Stimulated activated naive CD4-positive, alpha-beta T cell treated with Interleukin-2 at 50 U/mL for 16 hours (primary cell): ENCODE data around the gene MORN1.
A peak's percentile ranks its signal among the peaks of the same experiment; 100 is the strongest.

Experiments
- DNase-seq: peaks from one replicate; lab custom pipeline; 2025; lab: John Stamatoyannopoulos, UW

The MORN1 gene

GRCh38 chr1:2318314-2319278, 72.8 kb downstream of the MORN1 start:
- no peak for DNase-seq

GRCh38 chr1:2317230-2318065, 73.9 kb downstream of the MORN1 start:
- DNase-seq: no peak

DNA sequence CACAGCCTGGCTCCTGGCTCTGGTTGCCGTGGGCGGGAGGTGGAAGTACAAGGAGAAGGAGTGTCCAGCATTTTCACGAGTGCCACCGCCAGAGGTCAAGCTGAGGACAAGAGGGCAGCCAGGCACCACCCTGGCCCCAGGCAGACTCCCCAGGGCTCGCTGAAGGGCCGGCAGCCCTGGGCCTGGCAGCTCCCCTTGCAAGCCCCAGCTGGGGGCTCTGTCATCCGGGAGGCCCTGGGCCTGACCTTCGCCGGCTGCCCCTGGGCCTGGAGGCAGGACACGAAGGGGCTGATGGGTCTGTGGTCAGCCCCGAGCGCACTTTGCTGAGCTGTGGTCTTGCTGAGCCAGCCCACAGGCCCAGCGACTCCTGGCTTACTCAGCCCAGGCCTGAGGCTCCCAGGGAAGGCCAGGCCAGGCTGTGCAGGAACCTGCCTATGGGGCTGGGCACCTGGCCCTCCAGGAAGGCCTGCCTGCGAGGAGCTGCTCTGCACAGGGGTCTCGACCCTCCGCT, 74.8 kb downstream of the MORN1 start:
- DNase-seq: no peak

- DNase-seq: no peak
Observed at GRCh38 chr1:2315674-2316450, 75.5 kb downstream of the MORN1 start.

GRCh38 chr1:2314803-2315673, 76.3 kb downstream of the MORN1 start:
- DNase-seq: peak; percentile 42

- DNase-seq: no peak
Observed at GRCh38 chr1:2314273-2314802, 77.0 kb downstream of the MORN1 start.

- no peak for DNase-seq
Observed at GRCh38 chr1:2313651-2314261, 77.6 kb downstream of the MORN1 start.

- DNase-seq: no peak
Observed at GRCh38 chr1:2312515-2313301, 78.6 kb downstream of the MORN1 start.

DNA sequence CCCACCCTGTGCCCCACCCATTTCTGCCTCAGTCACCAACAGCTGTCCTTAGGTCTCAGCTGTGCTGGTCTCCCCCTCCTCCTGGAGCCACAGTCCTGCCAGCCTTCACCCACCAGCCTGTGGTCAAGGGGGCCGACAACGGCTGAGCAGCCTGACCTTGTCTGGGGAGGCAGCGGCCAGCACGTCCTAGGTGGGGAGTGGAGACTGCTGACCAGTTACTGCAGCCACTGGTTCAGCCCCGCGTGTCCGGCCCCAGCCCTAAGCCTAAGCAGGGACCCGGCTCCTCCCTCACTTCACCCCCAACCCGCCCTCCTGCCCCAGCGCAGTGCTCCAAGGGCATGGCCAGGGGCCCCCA, 79.2 kb downstream of the MORN1 start:
- DNase-seq: no peak

DNA sequence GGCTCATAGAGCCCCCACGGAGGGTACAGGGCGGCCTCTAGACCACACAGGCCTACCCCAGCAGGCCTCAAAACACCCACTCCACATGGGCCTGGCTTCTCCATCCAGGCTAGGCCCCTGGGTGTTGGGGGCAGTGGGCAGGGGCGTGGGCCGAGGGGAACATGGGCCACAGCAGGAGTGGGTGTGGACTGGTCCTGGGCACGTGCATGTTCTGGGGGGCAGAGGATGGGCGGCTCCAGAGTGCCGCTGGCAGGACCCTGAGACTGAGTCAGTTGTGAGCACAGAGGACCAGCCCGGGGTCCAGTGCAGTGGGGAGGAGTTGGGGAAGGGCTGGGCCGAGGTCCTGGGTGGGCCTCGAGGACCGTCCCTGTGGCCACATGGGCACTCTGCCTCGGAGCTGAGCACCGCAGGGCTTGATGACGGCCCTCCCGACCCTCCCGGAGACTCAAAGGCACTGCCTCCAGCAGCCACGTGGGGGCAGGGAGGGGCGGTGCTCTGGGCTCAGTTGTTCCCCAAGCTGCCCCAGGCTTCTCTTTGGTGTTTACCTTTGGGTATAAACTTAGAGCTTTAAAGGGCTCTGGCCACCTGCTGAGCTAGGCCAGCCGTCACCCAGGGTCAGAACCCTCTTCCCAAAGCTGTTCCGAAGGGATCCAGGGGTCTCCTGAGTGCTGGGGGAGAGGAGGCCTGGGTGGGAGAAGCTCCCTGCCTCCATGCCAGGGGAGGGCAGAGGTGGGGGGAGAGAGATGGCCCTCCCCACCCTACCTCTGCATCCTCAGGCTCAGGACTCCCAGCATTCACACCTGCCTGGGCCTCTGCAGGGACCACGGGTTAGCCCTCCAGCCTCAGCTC, 79.9 kb downstream of the MORN1 start:
- peak; percentile 48 for DNase-seq

DNA sequence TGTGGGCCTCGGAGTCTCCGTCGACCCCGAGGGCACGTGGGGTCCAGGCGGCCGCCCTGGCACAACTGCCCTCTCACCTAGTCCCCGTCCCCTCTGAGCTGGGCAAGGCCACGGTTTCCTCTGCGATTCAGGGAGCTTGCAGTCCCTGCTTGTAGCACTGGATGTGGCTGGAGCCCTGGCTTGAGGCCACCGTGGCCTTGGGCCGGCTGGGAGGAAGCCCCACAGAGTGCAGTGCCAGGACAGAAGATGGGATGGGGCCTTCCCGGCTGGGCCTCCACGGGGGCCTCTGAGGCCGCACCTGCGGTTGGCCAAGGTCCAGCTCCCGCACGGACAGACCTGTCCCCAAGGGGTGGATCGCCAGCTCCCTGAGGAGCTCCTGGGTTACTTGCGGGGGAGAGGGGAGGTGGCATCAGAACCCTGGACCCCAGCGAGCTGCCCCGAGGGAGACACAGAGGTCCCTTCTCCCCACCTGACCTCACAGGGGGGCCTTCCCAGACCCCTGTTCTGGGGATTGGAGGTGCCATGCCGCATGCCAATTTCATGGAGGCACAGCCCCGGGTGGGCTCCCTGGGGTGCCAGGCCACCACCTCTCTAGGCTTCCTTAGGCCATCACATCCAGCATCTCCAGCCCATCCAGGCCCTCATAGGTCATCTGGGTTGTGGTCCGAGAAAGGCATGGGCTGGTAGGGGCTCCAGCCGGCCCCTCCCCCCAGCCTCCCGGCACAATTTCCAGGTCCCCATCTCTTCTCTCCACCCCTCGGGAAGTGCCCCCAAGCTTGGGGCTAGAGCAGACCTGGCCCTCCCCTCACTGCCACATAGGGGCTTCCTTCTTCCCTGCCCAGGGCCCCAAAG, 80.8 kb downstream of the MORN1 start:
- no peak for DNase-seq

DNA sequence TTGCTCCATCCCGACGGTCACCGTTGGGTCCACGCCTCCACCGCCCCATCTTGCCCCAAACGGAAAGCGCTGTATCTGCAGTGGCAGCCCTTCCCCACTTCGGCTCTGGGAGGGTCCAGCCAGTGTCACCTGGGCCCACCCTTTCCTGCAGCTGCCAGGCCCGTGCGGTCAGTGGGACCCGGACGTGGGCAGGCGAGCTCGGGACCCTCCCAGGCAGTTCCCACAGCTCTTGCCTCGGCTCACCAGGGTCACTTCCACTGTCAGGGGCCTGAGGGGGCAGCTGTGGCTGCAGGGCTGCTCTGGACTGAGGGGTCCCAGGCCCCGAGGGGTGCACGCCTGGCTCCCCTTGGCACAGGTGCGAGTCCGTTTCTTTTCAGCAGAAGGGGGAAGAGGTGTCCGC, 82.5 kb downstream of the MORN1 start:
- DNase-seq: no peak

- DNase-seq: no peak
Observed at GRCh38 chr1:2307972-2308371, 83.4 kb downstream of the MORN1 start.

DNA sequence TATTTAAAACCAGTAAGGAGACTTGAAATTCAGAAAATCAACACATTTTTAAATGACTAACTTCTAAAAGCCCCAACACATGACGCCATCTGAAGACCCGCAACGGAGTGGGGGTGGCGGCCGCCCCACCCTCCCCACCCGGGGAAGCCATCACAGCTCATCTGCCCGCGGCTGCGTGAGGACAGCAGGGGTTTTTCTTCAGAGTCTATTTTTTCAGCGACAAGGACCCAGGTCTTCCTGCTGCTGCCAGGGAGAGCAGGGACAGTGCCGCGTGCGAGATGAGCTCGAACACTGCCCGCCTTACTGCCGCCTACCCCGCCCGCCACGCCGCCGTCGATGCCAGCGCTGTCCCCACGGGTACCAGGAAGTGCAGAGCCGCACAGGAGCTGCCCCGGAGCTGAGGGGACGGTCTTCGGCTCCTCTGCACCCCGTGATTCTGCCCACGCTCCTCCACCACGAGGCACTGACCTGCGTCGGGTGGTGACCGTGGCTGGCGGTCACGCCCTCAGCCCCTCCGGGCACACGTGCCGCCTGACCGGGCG, 84.2 kb downstream of the MORN1 start:
- no peak for DNase-seq

GRCh38 chr1:2306151-2306978, 85.0 kb downstream of the MORN1 start:
- no peak for DNase-seq

DNA sequence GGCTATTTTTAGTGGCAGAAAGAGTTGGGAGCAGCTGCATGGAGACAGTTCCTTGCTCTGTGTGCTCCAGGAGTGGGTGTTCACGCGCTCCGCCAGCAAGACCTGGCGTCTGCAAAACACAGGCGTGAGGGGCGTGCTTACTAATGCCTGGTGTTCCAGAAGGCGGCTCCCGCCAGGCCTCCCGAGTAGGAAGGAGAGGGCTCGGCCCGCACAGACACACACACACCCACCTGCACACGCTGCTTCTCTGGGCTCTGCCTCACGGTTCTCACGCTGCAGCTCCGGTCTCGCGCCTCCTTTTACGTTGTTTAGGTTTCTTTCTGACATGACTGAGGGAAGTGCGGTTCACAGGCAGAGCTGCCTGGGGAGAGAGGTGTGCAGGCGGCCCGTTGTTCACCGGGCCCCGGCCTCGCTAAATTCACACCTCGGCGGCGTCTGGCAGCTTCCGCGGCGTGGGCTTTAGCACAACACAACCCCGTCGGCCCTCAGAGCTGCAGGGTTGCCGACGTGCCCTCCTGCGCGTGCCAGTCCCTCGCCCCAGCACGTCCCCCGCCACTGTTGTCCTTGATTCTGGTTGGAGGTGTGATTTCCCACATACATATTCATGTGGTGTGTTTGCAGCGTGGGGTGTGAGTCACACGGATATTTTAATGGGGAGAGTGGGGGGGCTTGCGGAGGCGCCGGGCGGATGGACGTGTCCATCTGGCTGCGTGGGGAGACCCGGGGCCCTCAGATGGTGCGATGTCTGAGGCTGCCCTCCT, 86.3 kb downstream of the MORN1 start:
- no peak for DNase-seq
